HUES64 (cell line): ENCODE measurements around the gene PDLIM3.

Source experiments
- H3K27ac ChIP-seq: 2 replicates; pipeline ENCODE4 v1.7.0; 2013; ENCODE audit warnings: low read depth, low read length, inconsistent platforms
- H3K27me3 ChIP-seq: 2 replicates; pipeline ENCODE4 v1.6.1; 2013; ENCODE audit warnings: mild to moderate bottlenecking, low read length; ENCODE audit not compliant: insufficient read depth
- H3K36me3 ChIP-seq: 2 replicates; pipeline ENCODE4 v1.6.1; 2013; ENCODE audit warnings: mild to moderate bottlenecking, low read length; ENCODE audit not compliant: insufficient read depth
- H3K4me1 ChIP-seq: 2 replicates; pipeline ENCODE4 v1.6.1; 2013; ENCODE audit warnings: mild to moderate bottlenecking, low read length, moderate library complexity; ENCODE audit not compliant: insufficient read depth
- H3K4me3 ChIP-seq: 2 replicates; pipeline ENCODE4 v1.5.1; 2013; ENCODE audit warnings: mild to moderate bottlenecking, low read length, moderate library complexity
- H3K9ac ChIP-seq: 2 replicates; pipeline ENCODE4 v1.6.1; 2013; ENCODE audit warnings: mild to moderate bottlenecking, low read depth, low read length
- H3K9me3 ChIP-seq: 2 replicates; pipeline ENCODE4 v1.6.1; 2013; ENCODE audit warnings: low read depth, low read length; ENCODE audit not compliant: insufficient read depth
- WGBS: fragments of 150-250, 120-280 bp; methylation state at CpG from one replicate; pipeline ENCODE4 v1.1.7; 2013; ENCODE audit warnings: missing lambda C conversion rate; 5-methylcytosine and 5-hydroxymethylcytosine counted together

The PDLIM3 gene

GRCh38 chr4:185552254-185552653, 16.9 kb upstream of the PDLIM3 start:
- no peak overlapping the region for H3K4me3 ChIP-seq
- 95% methylated on average over 2 of the region's 2 CpGs for WGBS
- no peak overlapping the region for H3K27ac ChIP-seq
- no peaks in the 10 kb centered on the region for H3K27me3 ChIP-seq
- H3K9ac ChIP-seq = no peak overlapping the region
- no peaks in the 10 kb centered on the region for H3K4me1 ChIP-seq
- H3K9me3 ChIP-seq = no peaks in the 10 kb centered on the region
- no peaks in the 10 kb centered on the region for H3K36me3 ChIP-seq

GRCh38 chr4:185550933-185551332, 15.6 kb upstream of the PDLIM3 start:
- no peaks in the 10 kb centered on the region for H3K9me3 ChIP-seq
- H3K4me1 ChIP-seq = no peaks in the 10 kb centered on the region
- H3K36me3 ChIP-seq = no peaks in the 10 kb centered on the region
- H3K27ac ChIP-seq = no peak overlapping the region
- H3K27me3 ChIP-seq = no peaks in the 10 kb centered on the region
- H3K9ac ChIP-seq = no peak overlapping the region
- 60% methylated on average over 1 of the region's 1 CpG for WGBS
- no peak overlapping the region for H3K4me3 ChIP-seq

GRCh38 chr4:185549095-185549639, 13.9 kb upstream of the PDLIM3 start:
- H3K4me1 ChIP-seq = no peaks in the 10 kb centered on the region
- H3K27ac ChIP-seq = no peak overlapping the region
- no peaks in the 10 kb centered on the region for H3K9me3 ChIP-seq
- no peaks in the 10 kb centered on the region for H3K27me3 ChIP-seq
- H3K9ac ChIP-seq = no peak overlapping the region
- no peaks in the 10 kb centered on the region for H3K36me3 ChIP-seq
- 54% methylated on average over 2 of the region's 2 CpGs for WGBS
- no peak overlapping the region for H3K4me3 ChIP-seq

GRCh38 chr4:185548587-185548986, 13.3 kb upstream of the PDLIM3 start:
- Histone ChIP-seq H3K27me3 (no peaks in the 10 kb centered on the region), H3K9me3 (no peaks in the 10 kb centered on the region), H3K4me1 (no peaks in the 10 kb centered on the region), H3K36me3 (no peaks in the 10 kb centered on the region), H3K27ac (no peak overlapping the region), H3K4me3 (no peak overlapping the region), H3K9ac (no peak overlapping the region)
- WGBS = 97% methylated on average over 1 of the region's 1 CpG

GRCh38 chr4:185546335-185546734, 11.0 kb upstream of the PDLIM3 start:
- Histone ChIP-seq H3K27me3 (peaks cover 10% of the 10 kb centered on the region; the same call in 1 of the 2 replicates), H3K27ac (no peak overlapping the region), H3K9ac (no peak overlapping the region), H3K4me1 (no peaks in the 10 kb centered on the region), H3K36me3 (no peaks in the 10 kb centered on the region), H3K4me3 (no peak overlapping the region), H3K9me3 (no peaks in the 10 kb centered on the region)
- 93% methylated on average over 6 of the region's 6 CpGs for WGBS

- 92% methylated on average over 14 of the region's 14 CpGs for WGBS
- H3K9me3 ChIP-seq = no peaks in the 10 kb centered on the region
- H3K36me3 ChIP-seq = no peaks in the 10 kb centered on the region
- no peak overlapping the region for H3K4me3 ChIP-seq
- H3K27me3 ChIP-seq = peaks cover 11% of the 10 kb centered on the region; the same call in 1 of the 2 replicates
- no peak overlapping the region for H3K9ac ChIP-seq
- H3K27ac ChIP-seq = no peak overlapping the region
- no peaks in the 10 kb centered on the region; the same call in 1 of the 2 replicates for H3K4me1 ChIP-seq
Observed at GRCh38 chr4:185542626-185543315, 7.5 kb upstream of the PDLIM3 start.

- H3K27ac ChIP-seq = no peak overlapping the region
Observed at GRCh38 chr4:185541251-185541727, 6.0 kb upstream of the PDLIM3 start.

GRCh38 chr4:185540487-185541120, 5.3 kb upstream of the PDLIM3 start:
- H3K4me1 ChIP-seq = peaks cover 7% of the 10 kb centered on the region
- peaks cover 24% of the 10 kb centered on the region for H3K27me3 ChIP-seq
- no peaks in the 10 kb centered on the region for H3K9me3 ChIP-seq
- 87% methylated on average over 3 of the region's 3 CpGs for WGBS
- no peak overlapping the region for H3K4me3 ChIP-seq
- no peak overlapping the region for H3K27ac ChIP-seq
- H3K36me3 ChIP-seq = no peaks in the 10 kb centered on the region
- H3K9ac ChIP-seq = no peak overlapping the region

More at GRCh38 chr4:185541251-185541727, 6.0 kb upstream of the PDLIM3 start:
- no peaks in the 10 kb centered on the region for H3K36me3 ChIP-seq
- WGBS = 89% methylated on average over 10 of the region's 10 CpGs
- H3K4me1 ChIP-seq = peaks cover 2% of the 10 kb centered on the region
- H3K27me3 ChIP-seq = peaks cover 17% of the 10 kb centered on the region
- no peak overlapping the region for H3K4me3 ChIP-seq
- no peaks in the 10 kb centered on the region for H3K9me3 ChIP-seq
- no peak overlapping the region for H3K9ac ChIP-seq

- WGBS = 82% methylated on average over 8 of the region's 8 CpGs
- no peak overlapping the region for H3K4me3 ChIP-seq
Observed at GRCh38 chr4:185540040-185540439, 4.7 kb upstream of the PDLIM3 start.

GRCh38 chr4:185538806-185539205, 3.5 kb upstream of the PDLIM3 start:
- Histone ChIP-seq H3K4me1 (peaks cover 13% of the 10 kb centered on the region), H3K27me3 (peaks cover 40% of the 10 kb centered on the region), H3K9me3 (no peaks in the 10 kb centered on the region), H3K4me3 (no peak overlapping the region), H3K27ac (no peak overlapping the region), H3K36me3 (no peaks in the 10 kb centered on the region), H3K9ac (no peak overlapping the region)
- 79% methylated on average over 1 of the region's 1 CpG for WGBS

More at GRCh38 chr4:185540040-185540439, 4.7 kb upstream of the PDLIM3 start:
- H3K4me1 ChIP-seq = peaks cover 7% of the 10 kb centered on the region
- H3K27me3 ChIP-seq = peaks cover 27% of the 10 kb centered on the region
- no peak overlapping the region for H3K27ac ChIP-seq
- no peaks in the 10 kb centered on the region for H3K9me3 ChIP-seq
- H3K9ac ChIP-seq = no peak overlapping the region
- no peaks in the 10 kb centered on the region for H3K36me3 ChIP-seq

GRCh38 chr4:185536411-185536709, 1.1 kb upstream of the PDLIM3 start:
- Histone ChIP-seq H3K4me3 (no peak overlapping the region; the same call in 1 of the 2 replicates), H3K36me3 (no peaks in the 10 kb centered on the region), H3K27me3 (peaks cover 44% of the 10 kb centered on the region), H3K9ac (no peak overlapping the region), H3K9me3 (no peaks in the 10 kb centered on the region), H3K4me1 (peaks cover 13% of the 10 kb centered on the region), H3K27ac (no peak overlapping the region)
- WGBS = 72% methylated on average over 3 of the region's 4 CpGs
